Prostate gland (tissue), 2 donors: Measurements from ENCODE around the gene CPED1.

Source experiments
- CTCF ChIP-seq, 4 experiments: fragments of 200-600 bp in 2 of 4; fragments of 450-650 bp in 2 of 4; sonication (generic) in 2 of 4; IDR thresholded peaks; 1 replicate in 3 of 4; 2 replicates in 1 of 4; pipeline ENCODE4 v1.5.1; 2016 to 2019; ENCODE audit warnings: antibody characterized with exemption in 4 of 4, mild to moderate bottlenecking in 2 of 4, moderate library complexity in 2 of 4
- POLR2A ChIP-seq: fragments of 450-650 bp; IDR thresholded peaks from one replicate; pipeline ENCODE4 v1.6.1; 2016; ENCODE audit warnings: antibody characterized with exemption, mild to moderate bottlenecking
- POLR2AphosphoS5 ChIP-seq: sonication (generic); formaldehyde crosslinking; IDR thresholded peaks from one replicate; pipeline ENCODE4 v1.6.1; 2017; ENCODE audit warnings: antibody characterized with exemption

GRCh38 chr7:121109145-121109544 lies 120.6 kb downstream of the CPED1 start:
- TF ChIP-seq CTCF (IDR thresholded peaks at IDR 0.05) = no peak
- TF ChIP-seq POLR2A = no peak
- no peak for TF ChIP-seq POLR2AphosphoS5
